H1 (cell line): Measurements from ENCODE around the gene EGLN3.

Experiments used
- EZH2 ChIP-seq: fragments of 200-600 bp; sonication (generic); IDR thresholded peaks from 2 replicates; pipeline ENCODE4 v1.7.1; 2012; ENCODE audit warnings: low read depth, mild to moderate bottlenecking, moderate library complexity, low read length, inconsistent platforms; ENCODE audit not compliant: severe bottlenecking
- JUN ChIP-seq: IDR thresholded peaks from 2 replicates; pipeline ENCODE4 v1.6.1; 2011; ENCODE audit warnings: low read depth, mild to moderate bottlenecking, improper control_type of control experiment, low read length
- TF ChIP-seq, protein P1 (sequence below), 3 experiments: IDR thresholded peaks; 1 replicate in 2 of 3; 2 replicates in 1 of 3; pipeline versions ENCODE4 v1.5.1 to v1.6.1; 2011; ENCODE audit warnings: low read length in 3 of 3, mild to moderate bottlenecking in 3 of 3, inconsistent platforms in 2 of 3, low read depth in 1 of 3, moderate library complexity in 1 of 3; ENCODE audit not compliant: insufficient read depth in 1 of 3; ENCODE audit errors: control extremely low read depth in 1 of 3

DNA sequence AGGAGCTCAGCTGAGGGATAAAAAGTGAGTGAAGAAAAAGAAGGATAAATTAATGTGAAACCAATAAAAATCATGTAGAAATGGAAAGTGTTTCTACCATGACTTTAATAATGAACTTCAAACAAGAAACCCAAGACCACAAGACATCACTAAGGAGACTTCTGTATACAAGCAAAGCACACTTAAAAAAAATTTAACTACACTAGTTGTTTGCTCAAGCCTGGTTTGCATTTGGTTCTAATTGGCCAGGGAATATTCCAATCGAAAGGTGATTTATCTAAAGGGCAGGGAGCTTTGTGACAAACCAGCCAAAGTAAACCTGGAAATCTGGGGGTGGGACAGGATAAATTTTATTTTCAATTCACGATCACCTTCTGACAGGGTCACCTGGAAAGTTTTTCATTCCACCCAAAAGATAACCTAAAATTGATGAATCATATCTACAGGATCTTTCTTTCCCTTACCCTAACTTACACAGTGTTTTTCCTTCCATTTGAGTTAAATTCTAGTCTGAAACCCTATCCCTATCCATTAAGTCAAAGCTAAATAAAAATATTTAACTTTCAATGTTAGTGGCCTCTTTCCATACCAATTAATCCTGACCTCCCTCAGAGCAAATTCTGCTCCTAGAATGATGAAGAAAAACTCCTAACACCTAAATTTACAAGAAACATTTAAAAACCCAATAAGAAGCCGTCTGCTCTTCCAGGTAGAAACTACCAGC, 2.6 kb downstream of the EGLN3 start:
- TF ChIP-seq EZH2 (no peak), JUN (no peak)
- TF ChIP-seq, protein P1, sequence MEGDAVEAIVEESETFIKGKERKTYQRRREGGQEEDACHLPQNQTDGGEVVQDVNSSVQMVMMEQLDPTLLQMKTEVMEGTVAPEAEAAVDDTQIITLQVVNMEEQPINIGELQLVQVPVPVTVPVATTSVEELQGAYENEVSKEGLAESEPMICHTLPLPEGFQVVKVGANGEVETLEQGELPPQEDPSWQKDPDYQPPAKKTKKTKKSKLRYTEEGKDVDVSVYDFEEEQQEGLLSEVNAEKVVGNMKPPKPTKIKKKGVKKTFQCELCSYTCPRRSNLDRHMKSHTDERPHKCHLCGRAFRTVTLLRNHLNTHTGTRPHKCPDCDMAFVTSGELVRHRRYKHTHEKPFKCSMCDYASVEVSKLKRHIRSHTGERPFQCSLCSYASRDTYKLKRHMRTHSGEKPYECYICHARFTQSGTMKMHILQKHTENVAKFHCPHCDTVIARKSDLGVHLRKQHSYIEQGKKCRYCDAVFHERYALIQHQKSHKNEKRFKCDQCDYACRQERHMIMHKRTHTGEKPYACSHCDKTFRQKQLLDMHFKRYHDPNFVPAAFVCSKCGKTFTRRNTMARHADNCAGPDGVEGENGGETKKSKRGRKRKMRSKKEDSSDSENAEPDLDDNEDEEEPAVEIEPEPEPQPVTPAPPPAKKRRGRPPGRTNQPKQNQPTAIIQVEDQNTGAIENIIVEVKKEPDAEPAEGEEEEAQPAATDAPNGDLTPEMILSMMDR (IDR thresholded peaks at IDR 0.05; ENCODE audit: control extremely low read depth in 1 of 3, insufficient read depth in 1 of 3, low read depth in 1 of 3, low read length in 3 of 3) = no peak
